Measurements from ENCODE around the gene PDE4D.

DNA sequence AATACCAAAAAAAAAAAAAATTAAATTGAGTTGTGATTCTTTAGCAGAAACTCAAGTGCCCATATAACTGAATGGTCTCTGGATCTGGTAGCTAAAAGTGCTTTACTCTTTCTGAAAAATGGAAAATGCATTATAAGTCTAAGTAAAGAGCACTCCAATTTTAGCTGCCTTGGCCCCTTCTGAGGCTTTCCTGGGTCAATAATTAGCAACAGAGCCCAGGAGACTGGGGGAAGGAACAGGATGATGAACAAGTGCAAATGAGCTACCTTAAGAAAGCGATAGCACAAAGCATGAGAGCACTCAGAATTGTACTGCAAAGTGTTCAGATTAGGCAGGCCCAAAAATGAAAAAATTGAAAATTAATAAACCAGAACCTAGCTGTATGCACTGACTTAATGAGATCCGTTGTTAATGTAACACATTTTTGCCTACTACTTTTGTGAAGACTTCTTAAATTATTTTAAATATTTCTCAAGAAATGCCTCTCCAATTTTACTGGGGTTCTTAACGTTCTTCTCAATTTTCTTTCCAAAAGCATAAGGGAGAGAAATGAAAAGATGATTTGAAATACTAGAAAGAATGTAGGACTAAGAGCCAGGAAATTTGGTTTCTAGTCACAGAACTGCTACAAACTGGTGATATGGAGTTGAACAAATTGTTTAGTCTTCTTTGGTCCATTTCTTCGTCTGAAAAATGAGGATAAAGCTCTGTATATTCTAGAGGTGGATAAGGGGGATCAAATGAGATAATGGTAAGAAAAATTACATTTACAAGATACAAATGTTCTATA lies 566.1 kb downstream of the PDE4D start:
- TF ChIP-seq, protein P1, sequence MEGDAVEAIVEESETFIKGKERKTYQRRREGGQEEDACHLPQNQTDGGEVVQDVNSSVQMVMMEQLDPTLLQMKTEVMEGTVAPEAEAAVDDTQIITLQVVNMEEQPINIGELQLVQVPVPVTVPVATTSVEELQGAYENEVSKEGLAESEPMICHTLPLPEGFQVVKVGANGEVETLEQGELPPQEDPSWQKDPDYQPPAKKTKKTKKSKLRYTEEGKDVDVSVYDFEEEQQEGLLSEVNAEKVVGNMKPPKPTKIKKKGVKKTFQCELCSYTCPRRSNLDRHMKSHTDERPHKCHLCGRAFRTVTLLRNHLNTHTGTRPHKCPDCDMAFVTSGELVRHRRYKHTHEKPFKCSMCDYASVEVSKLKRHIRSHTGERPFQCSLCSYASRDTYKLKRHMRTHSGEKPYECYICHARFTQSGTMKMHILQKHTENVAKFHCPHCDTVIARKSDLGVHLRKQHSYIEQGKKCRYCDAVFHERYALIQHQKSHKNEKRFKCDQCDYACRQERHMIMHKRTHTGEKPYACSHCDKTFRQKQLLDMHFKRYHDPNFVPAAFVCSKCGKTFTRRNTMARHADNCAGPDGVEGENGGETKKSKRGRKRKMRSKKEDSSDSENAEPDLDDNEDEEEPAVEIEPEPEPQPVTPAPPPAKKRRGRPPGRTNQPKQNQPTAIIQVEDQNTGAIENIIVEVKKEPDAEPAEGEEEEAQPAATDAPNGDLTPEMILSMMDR (IDR thresholded peaks at IDR 0.05), result no peak
- TF ChIP-seq ESRRA (CRISPR knock-in tag; IDR thresholded peaks at IDR 0.05; ENCODE audit: borderline replicate concordance), result no peak
- TF ChIP-seq OVOL2 (CRISPR knock-in tag; IDR thresholded peaks at IDR 0.05; ENCODE audit: borderline replicate concordance), result no peak
- TF ChIP-seq, protein P2, sequence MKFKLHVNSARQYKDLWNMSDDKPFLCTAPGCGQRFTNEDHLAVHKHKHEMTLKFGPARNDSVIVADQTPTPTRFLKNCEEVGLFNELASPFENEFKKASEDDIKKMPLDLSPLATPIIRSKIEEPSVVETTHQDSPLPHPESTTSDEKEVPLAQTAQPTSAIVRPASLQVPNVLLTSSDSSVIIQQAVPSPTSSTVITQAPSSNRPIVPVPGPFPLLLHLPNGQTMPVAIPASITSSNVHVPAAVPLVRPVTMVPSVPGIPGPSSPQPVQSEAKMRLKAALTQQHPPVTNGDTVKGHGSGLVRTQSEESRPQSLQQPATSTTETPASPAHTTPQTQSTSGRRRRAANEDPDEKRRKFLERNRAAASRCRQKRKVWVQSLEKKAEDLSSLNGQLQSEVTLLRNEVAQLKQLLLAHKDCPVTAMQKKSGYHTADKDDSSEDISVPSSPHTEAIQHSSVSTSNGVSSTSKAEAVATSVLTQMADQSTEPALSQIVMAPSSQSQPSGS (CRISPR knock-in tag; IDR thresholded peaks at IDR 0.05; ENCODE audit: borderline replicate concordance, low read depth), result no peak
- TF ChIP-seq, protein P3, sequence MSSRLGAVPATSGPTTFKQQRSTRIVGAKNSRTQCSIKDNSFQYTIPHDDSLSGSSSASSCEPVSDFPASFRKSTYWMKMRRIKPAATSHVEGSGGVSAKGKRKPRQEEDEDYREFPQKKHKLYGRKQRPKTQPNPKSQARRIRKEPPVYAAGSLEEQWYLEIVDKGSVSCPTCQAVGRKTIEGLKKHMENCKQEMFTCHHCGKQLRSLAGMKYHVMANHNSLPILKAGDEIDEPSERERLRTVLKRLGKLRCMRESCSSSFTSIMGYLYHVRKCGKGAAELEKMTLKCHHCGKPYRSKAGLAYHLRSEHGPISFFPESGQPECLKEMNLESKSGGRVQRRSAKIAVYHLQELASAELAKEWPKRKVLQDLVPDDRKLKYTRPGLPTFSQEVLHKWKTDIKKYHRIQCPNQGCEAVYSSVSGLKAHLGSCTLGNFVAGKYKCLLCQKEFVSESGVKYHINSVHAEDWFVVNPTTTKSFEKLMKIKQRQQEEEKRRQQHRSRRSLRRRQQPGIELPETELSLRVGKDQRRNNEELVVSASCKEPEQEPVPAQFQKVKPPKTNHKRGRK (CRISPR knock-in tag; IDR thresholded peaks at IDR 0.05; ENCODE audit: borderline replicate concordance), result no peak
- no peak for TF ChIP-seq CBFB (CRISPR knock-in tag; IDR thresholded peaks at IDR 0.05; ENCODE audit: low read depth)
- no peak for TF ChIP-seq FOXJ3 (CRISPR knock-in tag; IDR thresholded peaks at IDR 0.05; ENCODE audit: borderline replicate concordance)
- TF ChIP-seq SP1 (CRISPR knock-in tag; conservative IDR thresholded peaks at IDR 0.05), result no peak
